Right lobe of liver (tissue), 6 donors: Measurements from ENCODE around the gene TNFRSF1B. TPM values are rescaled to one million over a fixed set of nuclear protein-coding genes. Genes with fewer than 3 reads are reported as not detected.

Experiments
- ATAC-seq, 4 donors: fragments of 200-7000 bp; cut with Tn5 transposase; one replicate each; pipeline ENCODE4 v1.9.1; 2020; ENCODE audit warnings: mild to moderate bottlenecking in 4 of 4, moderate library complexity in 4 of 4
- DNase-seq, 3 donors: peaks; one replicate each; pipeline ENCODE4 v3.0.0-alpha.2; 2020
- H3K27ac ChIP-seq, 3 donors: fragments of 200-600 bp; one replicate each; pipeline ENCODE4 v1.8.0; 2022
- H3K27me3 ChIP-seq, 2 donors: fragments of 200-600 bp; one replicate each; pipeline ENCODE4 v1.8.0; 2022
- H3K36me3 ChIP-seq, 4 donors: fragments of 200-600 bp; sonication (generic) in 1 of 4; one replicate each; pipeline versions ENCODE4 v1.5.1 to v1.8.0; 2017 to 2022; ENCODE audit warnings: control low read depth in 1 of 4
- H3K4me1 ChIP-seq, 4 donors: fragments of 200-600 bp; sonication (generic) in 1 of 4; one replicate each; pipeline versions ENCODE4 v1.5.1 to v1.8.0; 2017 to 2022; ENCODE audit warnings: control low read depth in 1 of 4
- H3K4me3 ChIP-seq, 3 donors: fragments of 200-600 bp; one replicate each; pipeline ENCODE4 v1.8.0; 2022
- H3K9me3 ChIP-seq, 4 donors: fragments of 200-600 bp; sonication (generic) in 1 of 4; one replicate each; pipeline versions ENCODE4 v1.5.1 to v1.8.0; 2017 to 2022; ENCODE audit warnings: control low read depth in 1 of 4
- CTCF ChIP-seq, 4 donors: fragments of 200-600 bp in 3 of 4; fragments of 450-650 bp in 1 of 4; IDR thresholded peaks; one replicate each; pipeline versions ENCODE4 v1.5.1 to v1.8.0; 2016 to 2022; ENCODE audit warnings: antibody characterized with exemption in 4 of 4, mild to moderate bottlenecking in 2 of 4
- POLR2A ChIP-seq: fragments of 450-650 bp; IDR thresholded peaks from one replicate; pipeline ENCODE4 v1.6.1; 2017; ENCODE audit warnings: antibody characterized with exemption, mild to moderate bottlenecking
- WGBS: methylation state at CpG from one replicate; pipeline ENCODE4 v1.1.6; 2018; ENCODE audit warnings: low coverage, low lambda C conversion rate; ENCODE audit not compliant: insufficient coverage; ENCODE audit errors: missing lambda C conversion rate; 5-methylcytosine and 5-hydroxymethylcytosine counted together
- intact Hi-C, 2 donors: fragments of 100-400 bp; cut with DNase I; formaldehyde crosslinking; loops; one replicate each; pipeline versions ENCODE4 v1.11.2 to v1.14.1; 2022
- total RNA-seq, 6 experiments: library from RNA; depleted of rRNA in 2 of 6; stranded (reverse); fragments of >200 nt in 2 of 6; fragmentation: NEBNext Ultra II Directional in 3 of 6; extraction: Animal tissue kit (Norgen Biotek cat#: 25700) in 3 of 6; gene quantifications; one replicate each; pipeline versions ENCODE4 v1.1.0 to v1.2.4, GENCODE V29; 2016 to 2023
- donor health status: DM: no; HTN: yes; CAD: no.
- donor health status: DM: no; HTN: no; CAD: no.
- donor health status: DM: no; HTN: no; CAD: no.
- donor health status: DM: no; HTN: yes; CAD: no.
- donor health status: DM: no; HTN: yes; CAD: no.

Gene TNFRSF1B
- total RNA-seq, 6 experiments from 2014 or later = 12.9 to 56.9 (median 26.5) TPM

- no CpG with 5 or more reads among the region's 7 CpGs for WGBS
- Histone ChIP-seq H3K4me1 (peaks cover 0 to 69% (median 36%) of the 10 kb centered on the region in 4 donors), H3K27ac (peak overlapping the region; percentile 84 to 93 (median 92)), H3K27me3 (no peaks in the 10 kb centered on the region), H3K36me3 (no peaks in the 10 kb centered on the region), H3K4me3 (no peak overlapping the region), H3K9me3 (no peaks in the 10 kb centered on the region)
- DNase-seq = no peak
- no peak for ATAC-seq
- intact Hi-C loops = no loop called here
- TF ChIP-seq CTCF (IDR thresholded peaks at IDR 0.05) = no peak
- no peak for TF ChIP-seq POLR2A
These were observed 14.8 kb downstream of the TNFRSF1B start for GRCh38 chr1:12181568-12181967.

DNA sequence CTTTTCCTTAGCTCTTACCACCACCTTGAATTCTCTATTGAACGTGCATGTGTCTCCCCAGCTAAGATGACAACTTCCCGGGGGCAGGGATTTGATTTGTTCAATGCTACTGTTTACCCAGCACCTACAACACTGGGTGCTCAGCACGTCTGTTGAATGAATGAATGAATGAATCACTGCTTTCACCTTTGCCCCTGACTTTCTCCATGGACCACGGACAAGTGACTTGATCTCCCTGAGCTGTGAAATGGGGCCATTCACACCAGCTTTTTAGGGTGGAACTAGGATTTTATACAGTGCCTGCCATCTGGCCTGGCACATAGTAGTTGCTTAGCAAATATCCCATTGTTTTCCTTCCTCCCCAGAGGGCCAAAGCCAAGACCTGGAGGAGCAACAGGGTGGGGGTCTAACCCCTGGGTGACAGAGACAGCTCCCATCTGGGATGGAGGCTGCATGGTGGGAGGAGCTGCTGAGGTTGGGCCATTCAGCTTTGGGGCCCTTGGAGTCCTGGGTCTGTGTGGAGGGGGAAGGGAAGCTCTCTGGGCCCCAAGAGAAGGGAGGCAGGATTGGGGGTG lies 15.7 kb downstream of the TNFRSF1B start:
- intact Hi-C loops = no loop called here
- H3K9me3 ChIP-seq = no peaks in the 10 kb centered on the region
- H3K4me3 ChIP-seq = no peak overlapping the region
- no peaks in the 10 kb centered on the region for H3K27me3 ChIP-seq
- WGBS = 17% methylated on average over 2 of the region's 4 CpGs
- TF ChIP-seq POLR2A (no peak), CTCF (IDR thresholded peaks at IDR 0.05) (no peak)
- DNase-seq (no peak), ATAC-seq (no peak)
- peaks cover 0 to 68% (median 35%) of the 10 kb centered on the region in 4 donors for H3K4me1 ChIP-seq
- H3K27ac ChIP-seq = peak overlapping the region in 2 of 3 donors; percentile 33 to 92
- no peaks in the 10 kb centered on the region for H3K36me3 ChIP-seq

DNA sequence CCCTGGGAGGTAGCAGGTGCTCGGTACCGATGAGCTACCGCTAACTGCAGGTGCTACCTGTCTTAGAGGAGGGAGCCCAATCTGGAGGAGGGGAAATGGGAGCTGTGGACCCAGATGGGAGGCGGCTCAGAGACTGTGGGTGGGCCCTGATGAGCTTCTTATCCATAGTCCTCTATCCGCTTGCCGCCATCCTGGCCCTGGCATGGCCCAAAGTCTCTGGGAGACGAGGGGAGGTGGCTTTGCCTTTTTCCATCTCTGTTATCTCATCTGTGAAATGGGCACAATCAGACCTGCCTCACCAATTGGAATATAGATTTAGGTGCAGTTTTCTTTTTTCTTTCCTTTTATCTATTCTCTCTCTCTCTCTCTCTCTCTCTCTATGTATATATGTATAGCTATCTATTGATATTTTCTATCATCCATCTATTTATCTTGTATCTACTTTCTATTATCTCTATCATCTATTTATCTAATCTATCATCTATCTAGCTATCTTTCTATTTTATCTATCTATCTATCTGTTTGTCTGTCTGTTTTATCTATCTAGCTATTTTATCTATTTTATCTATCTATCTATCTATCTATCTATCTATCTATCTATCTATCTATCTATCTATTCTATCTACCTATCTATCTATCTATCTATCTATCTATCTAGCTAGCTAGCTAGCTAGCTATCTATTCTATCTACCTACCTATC lies 16.5 kb downstream of the TNFRSF1B start:
- intact Hi-C loops = no loop called here
- peak overlapping the region in 2 of 3 donors; percentile 91 to 93 for H3K27ac ChIP-seq
- no peaks in the 10 kb centered on the region for H3K9me3 ChIP-seq
- no peaks in the 10 kb centered on the region for H3K27me3 ChIP-seq
- TF ChIP-seq POLR2A (no peak), CTCF (IDR thresholded peaks at IDR 0.05) (no peak)
- no peak for ATAC-seq
- H3K36me3 ChIP-seq = no peaks in the 10 kb centered on the region
- H3K4me3 ChIP-seq = no peak overlapping the region
- DNase-seq = no peak
- no CpG with 5 or more reads among the region's 7 CpGs for WGBS
- H3K4me1 ChIP-seq = peaks cover 0 to 68% (median 35%) of the 10 kb centered on the region in 4 donors

DNA sequence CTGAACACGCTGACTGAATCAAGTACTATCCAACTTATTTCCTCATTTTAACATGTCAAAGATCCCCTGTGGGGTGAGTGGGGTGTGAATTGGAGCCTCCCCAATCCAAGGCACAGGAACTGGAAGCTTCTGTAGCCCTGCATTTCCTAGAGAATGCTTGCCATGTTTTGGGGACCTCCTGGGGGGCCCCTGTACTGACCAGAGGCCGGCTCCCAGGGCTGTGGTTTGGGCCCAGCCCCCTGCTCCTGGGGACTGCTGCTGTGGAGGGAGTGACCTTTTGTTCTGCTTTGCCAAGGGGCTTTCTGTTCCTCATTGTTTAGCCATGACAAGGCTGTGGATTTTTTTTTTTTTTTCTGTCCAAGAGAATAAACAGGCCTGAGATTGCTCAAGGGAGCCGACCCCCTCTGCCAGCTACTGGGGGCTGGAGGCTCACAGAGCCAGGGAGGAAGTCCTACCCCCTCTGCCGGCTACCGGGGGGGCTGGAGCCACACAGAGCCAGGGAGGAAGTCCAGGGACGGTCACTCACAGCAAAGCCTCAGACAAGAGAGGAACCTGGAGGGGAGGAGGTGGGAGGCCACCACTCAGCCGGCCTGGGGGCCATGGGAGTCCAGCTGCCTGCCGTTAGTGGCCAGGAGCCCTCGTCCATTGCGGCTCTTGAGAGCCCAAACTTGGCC lies 17.4 kb downstream of the TNFRSF1B start:
- Histone ChIP-seq H3K4me3 (no peak overlapping the region), H3K36me3 (no peaks in the 10 kb centered on the region), H3K27me3 (no peaks in the 10 kb centered on the region), H3K27ac (peak overlapping the region; percentile 83 to 93 (median 91)), H3K4me1 (peaks cover 0 to 68% (median 37%) of the 10 kb centered on the region in 4 donors), H3K9me3 (no peaks in the 10 kb centered on the region)
- peak; percentile 16 to 23 (median 20) for TF ChIP-seq CTCF (IDR thresholded peaks at IDR 0.05)
- peak; percentile 56 for TF ChIP-seq POLR2A
- intact Hi-C loops = no loop called here
- DNase-seq (peak; percentile 74 to 87 (median 84)), ATAC-seq (peak; percentile 38 to 54 (median 46))
- WGBS = 26% methylated on average over 5 of the region's 10 CpGs
